ENCODE results near the gene KCNQ4.
A peak's percentile ranks its signal among the peaks of the same experiment; 100 is the strongest.

The KCNQ4 gene

GRCh38 chr1:40774266-40774998 is 9.2 kb upstream of the KCNQ4 start:
- TF ChIP-seq CTCF (IDR thresholded peaks at IDR 0.05; ENCODE audit: borderline replicate concordance, control extremely low read depth, extremely low read depth, insufficient read depth, missing control alignments): peak; percentile 85
- DNase-seq (ENCODE audit: low spot score): peak; percentile 72
- in situ Hi-C loops (cut with MboI; ENCODE audit: low sequenced_read_pairs, unreplicated experiment): loop anchor here (10.0 kb wide), 1 partner anchor 180 kb away; no protein-coding TSS in a partner anchor

GRCh38 chr1:40776236-40777072 is 7.1 kb upstream of the KCNQ4 start:
- no peak for TF ChIP-seq CTCF (IDR thresholded peaks at IDR 0.05; ENCODE audit: borderline replicate concordance, control extremely low read depth, extremely low read depth, insufficient read depth, missing control alignments)
- DNase-seq (ENCODE audit: low spot score): no peak
- in situ Hi-C loops (cut with MboI; ENCODE audit: low sequenced_read_pairs, unreplicated experiment): loop anchor here (10.0 kb wide), 1 partner anchor 178 kb away; no protein-coding TSS in a partner anchor

- no peak for TF ChIP-seq CTCF (IDR thresholded peaks at IDR 0.05; ENCODE audit: borderline replicate concordance, control extremely low read depth, extremely low read depth, insufficient read depth, missing control alignments)
- in situ Hi-C loops (cut with MboI; ENCODE audit: low sequenced_read_pairs, unreplicated experiment): loop anchor here (10.0 kb wide), 1 partner anchor 177 kb away; no protein-coding TSS in a partner anchor
- no peak for DNase-seq (ENCODE audit: low spot score)
Measured at GRCh38 chr1:40777224-40777970, 6.2 kb upstream of the KCNQ4 start.

GRCh38 chr1:40780678-40781607 is 2.6 kb upstream of the KCNQ4 start:
- TF ChIP-seq CTCF (IDR thresholded peaks at IDR 0.05; ENCODE audit: borderline replicate concordance, control extremely low read depth, extremely low read depth, insufficient read depth, missing control alignments): no peak
- DNase-seq (ENCODE audit: low spot score): no peak
- in situ Hi-C loops (cut with MboI; ENCODE audit: low sequenced_read_pairs, unreplicated experiment): no loop called here

- in situ Hi-C loops (cut with MboI; ENCODE audit: low sequenced_read_pairs, unreplicated experiment): no loop called here
- no peak for TF ChIP-seq CTCF (IDR thresholded peaks at IDR 0.05; ENCODE audit: borderline replicate concordance, control extremely low read depth, extremely low read depth, insufficient read depth, missing control alignments)
Measured at GRCh38 chr1:40781608-40781971, 2.0 kb upstream of the KCNQ4 start.

More at GRCh38 chr1:40781608-40781971, 2.0 kb upstream of the KCNQ4 start:
- DNase-seq (ENCODE audit: low spot score): no peak

Measured in GM13976 (cell line).